ENCODE measurements around the gene ARSB.
A peak's percentile ranks its signal among the peaks of the same experiment; 100 is the strongest.
"Not testable (repeated sequence)": the region's sequence is repeated elsewhere in the genome, so short reads cannot be mapped to it uniquely, and the experiment has no call there.

ARSB gene

DNA sequence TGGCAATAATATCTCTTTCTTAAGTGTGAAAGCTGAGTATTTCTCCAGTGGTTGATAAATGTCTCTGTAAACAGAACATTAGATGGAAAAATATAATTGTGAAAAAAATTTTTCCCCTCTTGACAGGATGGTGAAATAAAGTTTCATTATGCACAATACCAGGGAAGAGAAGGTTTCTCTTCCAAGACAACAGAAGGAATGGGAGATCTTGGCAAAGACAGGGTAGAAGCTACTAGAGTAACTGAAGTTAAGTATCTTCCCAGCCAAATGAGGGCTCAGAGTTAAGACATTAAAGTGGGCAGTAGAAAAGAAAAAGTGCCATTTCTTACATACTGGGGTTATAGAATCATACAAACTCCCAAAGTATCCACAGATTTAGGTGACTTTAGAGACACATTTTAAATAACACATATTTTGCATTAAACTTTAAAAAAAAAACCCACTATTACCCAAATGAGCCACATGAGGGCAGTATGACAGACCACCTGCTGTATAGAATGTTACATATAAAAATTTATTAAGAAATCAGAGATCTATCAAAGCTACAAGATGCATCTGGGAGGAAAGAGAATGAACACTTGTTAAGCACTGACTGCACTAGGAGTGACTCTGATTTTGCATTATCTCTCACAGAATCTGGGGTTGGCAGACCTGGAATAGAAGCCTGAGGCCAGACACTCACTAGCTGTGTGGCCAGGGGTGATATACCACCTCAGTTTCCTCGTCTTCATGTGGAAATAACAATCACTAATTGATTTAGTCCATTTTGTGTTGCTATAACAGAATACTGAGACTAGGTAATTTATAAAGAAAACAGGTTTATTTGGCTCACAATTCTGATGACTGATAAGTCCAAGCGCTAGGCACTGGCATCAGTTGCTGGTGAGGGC is 98.5 kb downstream of the ARSB start:
- Histone ChIP-seq H3K9me3 (ENCODE audit: control insufficient read depth, insufficient read depth, low read length) (no peaks in the 10 kb centered on the region), H3K79me2 (ENCODE audit: control insufficient read depth, low read length) (no peaks in the 10 kb centered on the region), H3K9me2 (replicated peaks; ENCODE audit: control insufficient read depth, low read length) (no peaks in the 10 kb centered on the region), H3K27me3 (ENCODE audit: control insufficient read depth, low read length) (no peaks in the 10 kb centered on the region), H3K36me3 (ENCODE audit: control insufficient read depth, low read length) (no peaks in the 10 kb centered on the region), H3K4me1 (ENCODE audit: control insufficient read depth, low read length) (peaks cover 29% of the 10 kb centered on the region), H3K4me2 (ENCODE audit: low read length) (peak overlapping the region; percentile 51), H3K4me3 (ENCODE audit: low read length) (no peak overlapping the region), H4K20me1 (ENCODE audit: control insufficient read depth, insufficient read depth, low read depth, low read length) (no peaks in the 10 kb centered on the region), H3K27ac (ENCODE audit: low read depth, low read length) (peak overlapping the region; percentile 13; the same call in 1 of the 2 replicates), H3F3A (ENCODE audit: control insufficient read depth, insufficient read depth) (no peaks in the 10 kb centered on the region)
- TF ChIP-seq, protein P1, sequence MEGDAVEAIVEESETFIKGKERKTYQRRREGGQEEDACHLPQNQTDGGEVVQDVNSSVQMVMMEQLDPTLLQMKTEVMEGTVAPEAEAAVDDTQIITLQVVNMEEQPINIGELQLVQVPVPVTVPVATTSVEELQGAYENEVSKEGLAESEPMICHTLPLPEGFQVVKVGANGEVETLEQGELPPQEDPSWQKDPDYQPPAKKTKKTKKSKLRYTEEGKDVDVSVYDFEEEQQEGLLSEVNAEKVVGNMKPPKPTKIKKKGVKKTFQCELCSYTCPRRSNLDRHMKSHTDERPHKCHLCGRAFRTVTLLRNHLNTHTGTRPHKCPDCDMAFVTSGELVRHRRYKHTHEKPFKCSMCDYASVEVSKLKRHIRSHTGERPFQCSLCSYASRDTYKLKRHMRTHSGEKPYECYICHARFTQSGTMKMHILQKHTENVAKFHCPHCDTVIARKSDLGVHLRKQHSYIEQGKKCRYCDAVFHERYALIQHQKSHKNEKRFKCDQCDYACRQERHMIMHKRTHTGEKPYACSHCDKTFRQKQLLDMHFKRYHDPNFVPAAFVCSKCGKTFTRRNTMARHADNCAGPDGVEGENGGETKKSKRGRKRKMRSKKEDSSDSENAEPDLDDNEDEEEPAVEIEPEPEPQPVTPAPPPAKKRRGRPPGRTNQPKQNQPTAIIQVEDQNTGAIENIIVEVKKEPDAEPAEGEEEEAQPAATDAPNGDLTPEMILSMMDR (IDR thresholded peaks at IDR 0.05; ENCODE audit: low read depth, low read length, poor library complexity, severe bottlenecking), result peak; percentile 69
- no peak for TF ChIP-seq EZH2phosphoT487 (IDR thresholded peaks at IDR 0.05; ENCODE audit: borderline replicate concordance, low read length)

DNA sequence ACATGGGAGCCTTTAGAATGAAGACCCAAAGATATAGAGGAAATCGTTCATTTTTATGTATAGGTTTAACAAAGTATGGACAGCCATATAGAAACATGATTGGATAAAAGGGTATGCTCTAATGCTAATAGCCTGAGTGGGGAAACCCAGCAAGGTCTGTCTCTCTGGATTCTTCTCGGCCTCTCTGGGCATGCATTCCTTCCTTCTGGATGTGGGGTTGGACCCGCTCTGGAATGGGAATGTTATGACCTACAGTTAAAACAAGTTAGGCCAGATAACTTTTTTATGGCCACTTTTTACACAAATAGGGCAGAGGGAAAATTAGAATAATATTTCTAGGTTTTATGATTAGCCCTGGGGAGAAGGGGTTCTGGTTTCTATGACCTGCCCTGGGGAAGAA is 103.2 kb downstream of the ARSB start:
- TF ChIP-seq, protein P1 (IDR thresholded peaks at IDR 0.05; ENCODE audit: low read depth, low read length, poor library complexity, severe bottlenecking), result no peak
- no peak for TF ChIP-seq EZH2phosphoT487 (IDR thresholded peaks at IDR 0.05; ENCODE audit: borderline replicate concordance, low read length)
- no peak overlapping the region for H3K27ac ChIP-seq (ENCODE audit: low read depth, low read length)
- H3F3A ChIP-seq (ENCODE audit: control insufficient read depth, insufficient read depth), result no peaks in the 10 kb centered on the region
- peaks cover 7% of the 10 kb centered on the region for H3K4me1 ChIP-seq (ENCODE audit: control insufficient read depth, low read length)
- no peak overlapping the region for H3K4me3 ChIP-seq (ENCODE audit: low read length)
- no peak overlapping the region for H3K4me2 ChIP-seq (ENCODE audit: low read length)
- H3K27me3 ChIP-seq (ENCODE audit: control insufficient read depth, low read length), result no peaks in the 10 kb centered on the region
- no peaks in the 10 kb centered on the region for H4K20me1 ChIP-seq (ENCODE audit: control insufficient read depth, insufficient read depth, low read depth, low read length)
- H3K79me2 ChIP-seq (ENCODE audit: control insufficient read depth, low read length), result no peaks in the 10 kb centered on the region
- H3K36me3 ChIP-seq (ENCODE audit: control insufficient read depth, low read length), result no peaks in the 10 kb centered on the region
- H3K9me3 ChIP-seq (ENCODE audit: control insufficient read depth, insufficient read depth, low read length), result no peaks in the 10 kb centered on the region
- no peaks in the 10 kb centered on the region for H3K9me2 ChIP-seq (replicated peaks; ENCODE audit: control insufficient read depth, low read length)

DNA sequence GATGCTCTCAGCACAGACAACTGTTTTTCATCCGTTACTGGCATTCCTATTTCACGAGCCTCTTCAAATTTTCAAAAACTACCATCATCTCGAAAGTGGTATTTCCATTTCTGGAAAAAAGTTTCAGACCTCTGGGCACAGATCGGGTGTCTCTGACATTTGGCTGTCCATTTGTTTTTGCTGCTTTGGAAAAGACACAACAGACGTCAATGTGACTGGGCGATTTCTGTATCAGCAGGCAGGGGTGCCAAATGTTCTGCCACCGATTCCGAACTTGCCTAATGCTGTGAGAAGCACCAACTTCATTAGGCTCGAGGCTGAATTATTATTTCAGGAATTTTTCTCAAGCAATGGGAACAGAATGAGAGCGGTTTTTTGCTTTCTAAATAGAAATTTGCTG is 105.6 kb downstream of the ARSB start:
- TF ChIP-seq, protein P1 (IDR thresholded peaks at IDR 0.05; ENCODE audit: low read depth, low read length, poor library complexity, severe bottlenecking), result no peak
- no peak for TF ChIP-seq EZH2phosphoT487 (IDR thresholded peaks at IDR 0.05; ENCODE audit: borderline replicate concordance, low read length)
- H4K20me1 ChIP-seq (ENCODE audit: control insufficient read depth, insufficient read depth, low read depth, low read length), result no peaks in the 10 kb centered on the region
- no peak overlapping the region for H3K27ac ChIP-seq (ENCODE audit: low read depth, low read length)
- H3K36me3 ChIP-seq (ENCODE audit: control insufficient read depth, low read length), result no peaks in the 10 kb centered on the region
- H3K4me3 ChIP-seq (ENCODE audit: low read length), result no peak overlapping the region
- H3K27me3 ChIP-seq (ENCODE audit: control insufficient read depth, low read length), result no peaks in the 10 kb centered on the region
- no peaks in the 10 kb centered on the region for H3F3A ChIP-seq (ENCODE audit: control insufficient read depth, insufficient read depth)
- no peaks in the 10 kb centered on the region for H3K4me1 ChIP-seq (ENCODE audit: control insufficient read depth, low read length)
- no peaks in the 10 kb centered on the region for H3K9me3 ChIP-seq (ENCODE audit: control insufficient read depth, insufficient read depth, low read length)
- H3K9me2 ChIP-seq (replicated peaks; ENCODE audit: control insufficient read depth, low read length), result no peaks in the 10 kb centered on the region
- no peak overlapping the region for H3K4me2 ChIP-seq (ENCODE audit: low read length)
- H3K79me2 ChIP-seq (ENCODE audit: control insufficient read depth, low read length), result no peaks in the 10 kb centered on the region

DNA sequence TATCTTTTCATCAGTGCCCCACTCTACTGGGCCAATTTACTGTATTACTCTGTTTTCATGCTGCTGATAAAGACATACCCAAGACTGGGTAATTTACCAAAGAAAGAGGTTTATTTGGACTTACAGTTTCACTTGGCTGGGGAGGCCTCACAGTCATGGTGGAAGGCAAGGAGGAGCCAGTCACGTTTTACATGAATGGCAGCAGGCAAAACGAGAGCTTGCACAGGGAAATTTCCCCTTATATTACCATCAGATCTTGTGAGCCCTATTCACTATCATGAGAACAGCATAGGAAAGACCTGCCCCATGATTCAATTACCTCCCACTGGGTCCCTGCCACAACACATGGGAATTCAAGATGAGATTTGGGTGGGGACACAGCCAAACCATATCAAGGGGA is 119.0 kb downstream of the ARSB start:
- not testable (repeated sequence) for H4K20me1 ChIP-seq (ENCODE audit: control insufficient read depth, insufficient read depth, low read depth, low read length); H3K4me3 ChIP-seq (ENCODE audit: low read length); H3K79me2 ChIP-seq (ENCODE audit: control insufficient read depth, low read length); H3K36me3 ChIP-seq (ENCODE audit: control insufficient read depth, low read length); H3K9me2 ChIP-seq (replicated peaks; ENCODE audit: control insufficient read depth, low read length); H3K27me3 ChIP-seq (ENCODE audit: control insufficient read depth, low read length); H3K9me3 ChIP-seq (ENCODE audit: control insufficient read depth, insufficient read depth, low read length); H3K4me1 ChIP-seq (ENCODE audit: control insufficient read depth, low read length); H3F3A ChIP-seq (ENCODE audit: control insufficient read depth, insufficient read depth); H3K27ac ChIP-seq (ENCODE audit: low read depth, low read length); H3K4me2 ChIP-seq (ENCODE audit: low read length)
